Colonic mucosa (tissue), 4 donors: ENCODE data around the gene TEKTIP1. TPM values are rescaled to one million over a fixed set of nuclear protein-coding genes. Genes with fewer than 3 reads are reported as not detected.
"Not testable (repeated sequence)": the region's sequence is repeated elsewhere in the genome, so short reads cannot be mapped to it uniquely, and the experiment has no call there.

Experiments
- DNase-seq: peaks from one replicate; pipeline ENCODE4 v3.0.0-alpha.2; 2020
- H3K27ac ChIP-seq: fragments of 200-600 bp; one replicate; pipeline ENCODE4 v1.8.0; 2021
- H3K27me3 ChIP-seq: fragments of 200-600 bp; one replicate; pipeline ENCODE4 v1.8.0; 2021
- H3K36me3 ChIP-seq: fragments of 200-600 bp; one replicate; pipeline ENCODE4 v1.8.0; 2021
- H3K4me1 ChIP-seq: fragments of 200-600 bp; one replicate; pipeline ENCODE4 v1.8.0; 2021; ENCODE audit warnings: mild to moderate bottlenecking
- H3K4me3 ChIP-seq: fragments of 200-600 bp; one replicate; pipeline ENCODE4 v1.8.0; 2021
- H3K9ac ChIP-seq, 2 donors: one replicate each; pipeline ENCODE4 v1.7.0; 2013; ENCODE audit warnings: control low read depth in 2 of 2, low read depth in 2 of 2, low read length in 2 of 2
- H3K9me3 ChIP-seq: fragments of 200-600 bp; one replicate; pipeline ENCODE4 v1.8.0; 2021
- intact Hi-C: fragments of 100-400 bp; cut with DNase I; formaldehyde crosslinking; loops from one replicate; pipeline ENCODE4 v1.14.1; 2022
- total RNA-seq, 2 donors: library from RNA; stranded (reverse); fragmentation: NEBNext Ultra II Directional in 1 of 2; extraction: Animal tissue kit (Norgen Biotek cat#: 25700) in 1 of 2; gene quantifications; one replicate each; pipeline ENCODE4 v1.2.1, GENCODE V29; 2021
- TF ChIP-seq, protein P1 (sequence below): fragments of 200-600 bp; IDR thresholded peaks from one replicate; pipeline ENCODE4 v1.8.0; 2022; ENCODE audit warnings: antibody characterized with exemption, mild to moderate bottlenecking
- donor health status: healthy.
- donor health status: DM: no; HTN: no; CAD: no.
- donor health status: DM: no; HTN: no; CAD: no.

The TEKTIP1 gene
- total RNA-seq, 2 donors from 2014 or later: 1.5 to 4.7 TPM

DNA sequence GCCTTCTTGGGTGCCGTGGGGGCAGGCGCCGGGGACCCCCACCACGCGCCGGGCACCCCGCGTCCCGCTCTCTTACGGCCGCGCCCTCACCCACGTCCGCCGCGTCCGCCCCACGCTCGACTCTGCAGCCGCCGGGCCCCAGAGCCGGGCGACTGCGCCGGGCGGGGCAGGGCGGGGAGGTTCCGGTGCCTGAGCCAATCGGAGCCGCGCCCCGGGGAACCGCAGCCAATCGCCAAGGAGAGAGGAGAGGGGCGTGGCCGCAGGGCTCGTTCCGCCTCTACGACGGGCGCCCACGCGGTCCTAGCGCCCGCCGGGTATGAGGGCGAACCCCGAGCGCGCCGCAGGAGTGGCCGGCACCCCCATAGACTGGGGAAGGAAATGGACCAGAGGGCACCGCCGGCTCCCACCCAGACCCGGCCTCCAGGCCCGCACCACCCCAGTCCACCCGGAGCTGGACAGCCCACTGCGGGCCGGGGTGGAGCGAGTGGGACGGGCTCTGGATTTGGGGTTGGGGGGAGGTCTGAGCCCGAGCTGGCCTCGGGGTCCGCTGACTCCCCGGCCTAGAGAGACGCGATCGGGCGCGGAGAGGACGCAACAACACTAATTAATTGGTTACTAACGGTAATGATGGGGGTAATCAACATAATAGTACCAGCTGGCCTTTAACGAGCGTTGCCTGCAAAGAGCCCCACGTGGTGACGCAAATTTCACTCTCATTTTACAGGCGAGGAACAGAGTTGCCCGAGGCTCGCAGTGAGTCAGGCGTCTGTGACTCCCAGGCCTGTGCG is 18.7 kb downstream of the TEKTIP1 start, which contains the start of gene MFSD12:
Gene MFSD12, minus strand, starts transcription at position 126 of the 788 bp plus-strand sequence. CDS start 183 bp downstream, outside the sequence.
- Histone ChIP-seq H3K9me3 (no peaks in the 10 kb centered on the region), H3K27me3 (no peaks in the 10 kb centered on the region), H3K4me3 (peak within 1 kb of the TSS; percentile 93), H3K4me1 (no peaks in the 10 kb centered on the region), H3K36me3 (no peaks in the 10 kb centered on the region), H3K9ac (peak within 1 kb of the TSS; percentile 81 to 90), H3K27ac (peak within 1 kb of the TSS; percentile 78)
- TF ChIP-seq, protein P1, sequence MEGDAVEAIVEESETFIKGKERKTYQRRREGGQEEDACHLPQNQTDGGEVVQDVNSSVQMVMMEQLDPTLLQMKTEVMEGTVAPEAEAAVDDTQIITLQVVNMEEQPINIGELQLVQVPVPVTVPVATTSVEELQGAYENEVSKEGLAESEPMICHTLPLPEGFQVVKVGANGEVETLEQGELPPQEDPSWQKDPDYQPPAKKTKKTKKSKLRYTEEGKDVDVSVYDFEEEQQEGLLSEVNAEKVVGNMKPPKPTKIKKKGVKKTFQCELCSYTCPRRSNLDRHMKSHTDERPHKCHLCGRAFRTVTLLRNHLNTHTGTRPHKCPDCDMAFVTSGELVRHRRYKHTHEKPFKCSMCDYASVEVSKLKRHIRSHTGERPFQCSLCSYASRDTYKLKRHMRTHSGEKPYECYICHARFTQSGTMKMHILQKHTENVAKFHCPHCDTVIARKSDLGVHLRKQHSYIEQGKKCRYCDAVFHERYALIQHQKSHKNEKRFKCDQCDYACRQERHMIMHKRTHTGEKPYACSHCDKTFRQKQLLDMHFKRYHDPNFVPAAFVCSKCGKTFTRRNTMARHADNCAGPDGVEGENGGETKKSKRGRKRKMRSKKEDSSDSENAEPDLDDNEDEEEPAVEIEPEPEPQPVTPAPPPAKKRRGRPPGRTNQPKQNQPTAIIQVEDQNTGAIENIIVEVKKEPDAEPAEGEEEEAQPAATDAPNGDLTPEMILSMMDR: no peak
- intact Hi-C loops: no loop called here
- peak; percentile 93 for DNase-seq

DNA sequence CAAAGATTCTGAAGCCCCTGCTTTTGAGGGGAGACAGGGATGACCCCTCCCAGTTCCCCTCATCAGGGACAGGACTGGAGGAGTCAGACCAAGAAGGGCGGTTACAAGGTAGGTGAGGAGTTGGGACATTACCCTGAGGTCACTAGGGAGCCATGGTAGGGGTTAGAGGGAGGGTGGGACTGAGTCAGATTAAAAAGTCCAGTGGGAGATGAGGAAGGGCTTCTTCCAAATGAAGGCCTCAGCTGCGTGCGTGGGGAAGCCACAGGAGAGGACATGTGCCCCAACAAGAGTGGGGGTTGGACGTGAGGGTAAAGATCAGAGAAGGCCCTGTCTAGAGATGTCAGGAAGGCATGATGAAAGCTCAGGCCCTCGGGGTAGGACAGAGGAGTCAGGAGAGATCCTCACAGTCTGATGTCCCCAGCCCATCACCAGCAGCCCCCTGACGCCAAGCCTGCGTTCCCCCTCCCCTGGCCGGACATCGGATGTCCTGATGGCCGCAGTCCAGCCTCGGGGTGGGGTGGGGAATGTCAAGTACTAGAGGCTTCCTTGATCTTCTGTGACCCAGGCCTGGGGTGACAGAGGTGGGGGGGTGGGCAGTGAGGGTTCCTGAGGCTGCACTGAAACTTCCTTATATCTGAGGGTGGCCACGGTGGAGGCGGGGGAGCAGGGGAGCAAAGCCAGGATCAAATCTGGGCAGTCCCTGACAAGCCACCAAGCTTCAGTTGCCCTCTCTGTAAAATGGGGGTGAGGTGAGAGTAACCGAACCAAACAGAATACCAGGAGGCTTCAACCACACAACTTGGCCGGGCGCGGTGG is 24.9 kb downstream of the TEKTIP1 start:
- intact Hi-C loops: no loop called here
- DNase-seq: no peak

DNA sequence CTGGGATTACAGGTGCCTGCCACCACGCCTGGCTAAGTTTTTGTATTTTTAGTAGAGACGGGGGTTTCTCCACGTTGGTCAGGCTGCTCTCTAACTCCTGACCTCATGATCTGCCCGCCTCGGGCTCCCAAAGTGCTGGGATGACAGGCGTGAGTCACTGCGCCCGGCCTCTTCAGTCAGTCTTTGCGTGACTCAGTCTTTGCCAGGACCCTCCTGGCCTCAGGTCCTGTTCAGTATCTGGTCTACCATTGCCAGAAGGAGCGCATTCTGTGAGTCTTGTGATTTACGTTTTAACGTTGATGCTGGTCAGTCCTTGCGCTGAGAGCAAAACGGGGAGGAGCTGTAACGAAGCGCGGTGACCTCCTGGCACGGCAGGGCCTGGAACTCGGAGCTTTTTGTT is 26.2 kb downstream of the TEKTIP1 start:
- Histone ChIP-seq H3K36me3 (no peaks in the 10 kb centered on the region), H3K9ac (no peak overlapping the region), H3K27ac (no peak overlapping the region), H3K27me3 (no peaks in the 10 kb centered on the region), H3K9me3 (no peaks in the 10 kb centered on the region), H3K4me1 (no peaks in the 10 kb centered on the region), H3K4me3 (no peak overlapping the region)
- no peak for DNase-seq
- intact Hi-C loops: no loop called here
- TF ChIP-seq, protein P1: no peak

More for the DNA sequence above, 24.9 kb downstream of the TEKTIP1 start:
- Histone ChIP-seq H3K9me3 (no peaks in the 10 kb centered on the region), H3K27me3 (no peaks in the 10 kb centered on the region), H3K36me3 (no peaks in the 10 kb centered on the region), H3K27ac (no peak overlapping the region), H3K4me1 (no peaks in the 10 kb centered on the region), H3K4me3 (no peak overlapping the region), H3K9ac (no peak overlapping the region)
- TF ChIP-seq, protein P1: no peak

DNA sequence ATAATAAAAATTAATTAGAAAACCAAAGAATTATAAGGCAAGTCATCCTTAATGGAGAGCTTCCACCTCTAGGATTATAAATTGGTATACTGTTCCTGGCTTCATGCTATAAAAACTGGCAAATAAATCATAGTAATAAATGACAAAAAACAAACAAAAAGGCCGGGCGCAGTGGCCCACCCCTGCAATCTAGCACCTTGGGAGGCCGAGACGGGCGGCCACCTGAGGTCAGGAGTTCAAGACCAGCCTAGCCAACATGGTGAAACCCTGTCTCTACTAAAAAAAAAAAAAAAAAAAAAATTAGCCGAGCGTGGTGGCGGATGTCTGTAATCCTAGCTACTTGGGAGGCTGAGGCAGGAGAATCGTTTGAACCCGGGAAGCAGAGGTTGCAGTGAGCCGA is 31.1 kb downstream of the TEKTIP1 start:
- DNase-seq, H3K27me3 ChIP-seq, H3K4me3 ChIP-seq, H3K4me1 ChIP-seq, H3K9ac ChIP-seq, H3K9me3 ChIP-seq, H3K27ac ChIP-seq, H3K36me3 ChIP-seq, intact Hi-C loops: not testable (repeated sequence)

DNA sequence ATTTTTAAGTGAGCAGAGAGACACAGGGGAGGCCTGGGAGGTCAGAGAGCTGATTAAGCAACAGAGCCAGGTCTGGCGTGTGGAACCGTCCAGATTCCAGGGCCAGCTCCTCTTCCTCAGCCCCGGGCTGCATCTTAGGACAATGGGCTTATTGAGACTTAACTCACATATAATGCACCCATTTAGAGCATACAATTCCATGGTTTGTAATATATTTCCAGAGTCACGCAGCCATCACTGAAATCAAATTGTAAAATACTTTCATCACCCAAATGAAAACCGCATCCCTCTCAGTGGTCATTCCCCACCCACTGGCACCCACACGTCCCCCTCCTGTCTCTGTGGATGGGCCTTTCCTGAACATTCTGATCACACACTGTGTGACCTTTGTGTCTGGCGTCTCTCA is 31.6 kb downstream of the TEKTIP1 start:
- Histone ChIP-seq H3K27me3 (no peaks in the 10 kb centered on the region), H3K9ac (no peak overlapping the region), H3K9me3 (no peaks in the 10 kb centered on the region), H3K27ac (no peak overlapping the region), H3K4me3 (no peak overlapping the region), H3K4me1 (no peaks in the 10 kb centered on the region), H3K36me3 (no peaks in the 10 kb centered on the region)
- DNase-seq: no peak
- intact Hi-C loops: no loop called here
- TF ChIP-seq, protein P1: no peak
